Right lobe of liver (tissue), 4 donors: ENCODE results near the gene GFAP.

Experiments
- CTCF ChIP-seq, 4 donors: fragments of 200-600 bp in 3 of 4; fragments of 450-650 bp in 1 of 4; IDR thresholded peaks; one replicate each; pipeline versions ENCODE4 v1.5.1 to v1.8.0; 2016 to 2022; ENCODE audit warnings: antibody characterized with exemption in 4 of 4, mild to moderate bottlenecking in 2 of 4
- POLR2A ChIP-seq: fragments of 450-650 bp; IDR thresholded peaks from one replicate; pipeline ENCODE4 v1.6.1; 2017; ENCODE audit warnings: antibody characterized with exemption, mild to moderate bottlenecking
- donor health status: DM: no; HTN: no; CAD: no.
- donor health status: DM: no; HTN: no; CAD: no.
- donor health status: DM: no; HTN: yes; CAD: no.

- no peak for TF ChIP-seq CTCF (IDR thresholded peaks at IDR 0.05)
- TF ChIP-seq POLR2A = no peak
Observed at GRCh38 chr17:44925731-44926697, 10.7 kb upstream of the GFAP start.
